ENCODE results near the gene KCNK6. TPM values are rescaled to one million over a fixed set of nuclear protein-coding genes. Genes with fewer than 3 reads are reported as not detected.

Gene KCNK6
- total RNA-seq, 1 donor from 2014 or later = 13.1 TPM

Other genes with a start within 250 kb of the KCNK6 start
- not detected for gene DPF1, start 95.6 kb upstream of the KCNK6 start, total RNA-seq
- gene PPP1R14A, start 63.5 kb upstream of the KCNK6 start, total RNA-seq = 113 TPM
- 231 TPM for gene SPINT2, start 55.3 kb upstream of the KCNK6 start, total RNA-seq
- gene C19orf33, start 15.6 kb upstream of the KCNK6 start, total RNA-seq = 63.0 TPM
- gene YIF1B, start 3.9 kb upstream of the KCNK6 start, total RNA-seq = 37.3 TPM
- gene CATSPERG, start 16.0 kb downstream of the KCNK6 start, total RNA-seq = 10.6 TPM
- 123 TPM for gene PSMD8, start 54.7 kb downstream of the KCNK6 start, total RNA-seq
- gene GGN, start 68.2 kb downstream of the KCNK6 start, total RNA-seq = not detected
- gene SPRED3, start 68.9 kb downstream of the KCNK6 start, total RNA-seq = 1.6 TPM
- 16.2 TPM for gene FAM98C, start 83.2 kb downstream of the KCNK6 start, total RNA-seq
- 7.6 TPM for gene RASGRP4, start 106.4 kb downstream of the KCNK6 start, total RNA-seq
- 6.5 TPM for gene RYR1, start 113.8 kb downstream of the KCNK6 start, total RNA-seq